GM10266 (cell line): ENCODE measurements around the gene RCN2.

Experiments used
- DNase-seq: peaks from one replicate; pipeline ENCODE4 v3.0.0; 2012; ENCODE audit errors: extremely low spot score
- TF ChIP-seq, protein P1 (sequence below): IDR thresholded peaks from 2 replicates; pipeline ENCODE4 v1.5.1; 2012; ENCODE audit warnings: mild to moderate bottlenecking, low read depth; ENCODE audit not compliant: control insufficient read depth, insufficient read depth; ENCODE audit errors: missing control alignments

RCN2 gene

GRCh38 chr15:76991741-76992645 is 60.4 kb downstream of the RCN2 start:
- TF ChIP-seq, protein P1, sequence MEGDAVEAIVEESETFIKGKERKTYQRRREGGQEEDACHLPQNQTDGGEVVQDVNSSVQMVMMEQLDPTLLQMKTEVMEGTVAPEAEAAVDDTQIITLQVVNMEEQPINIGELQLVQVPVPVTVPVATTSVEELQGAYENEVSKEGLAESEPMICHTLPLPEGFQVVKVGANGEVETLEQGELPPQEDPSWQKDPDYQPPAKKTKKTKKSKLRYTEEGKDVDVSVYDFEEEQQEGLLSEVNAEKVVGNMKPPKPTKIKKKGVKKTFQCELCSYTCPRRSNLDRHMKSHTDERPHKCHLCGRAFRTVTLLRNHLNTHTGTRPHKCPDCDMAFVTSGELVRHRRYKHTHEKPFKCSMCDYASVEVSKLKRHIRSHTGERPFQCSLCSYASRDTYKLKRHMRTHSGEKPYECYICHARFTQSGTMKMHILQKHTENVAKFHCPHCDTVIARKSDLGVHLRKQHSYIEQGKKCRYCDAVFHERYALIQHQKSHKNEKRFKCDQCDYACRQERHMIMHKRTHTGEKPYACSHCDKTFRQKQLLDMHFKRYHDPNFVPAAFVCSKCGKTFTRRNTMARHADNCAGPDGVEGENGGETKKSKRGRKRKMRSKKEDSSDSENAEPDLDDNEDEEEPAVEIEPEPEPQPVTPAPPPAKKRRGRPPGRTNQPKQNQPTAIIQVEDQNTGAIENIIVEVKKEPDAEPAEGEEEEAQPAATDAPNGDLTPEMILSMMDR: no peak
- DNase-seq: no peak

- no peak for DNase-seq
- TF ChIP-seq, protein P1: no peak
Observed at GRCh38 chr15:76993114-76993725, 61.7 kb downstream of the RCN2 start.

DNA sequence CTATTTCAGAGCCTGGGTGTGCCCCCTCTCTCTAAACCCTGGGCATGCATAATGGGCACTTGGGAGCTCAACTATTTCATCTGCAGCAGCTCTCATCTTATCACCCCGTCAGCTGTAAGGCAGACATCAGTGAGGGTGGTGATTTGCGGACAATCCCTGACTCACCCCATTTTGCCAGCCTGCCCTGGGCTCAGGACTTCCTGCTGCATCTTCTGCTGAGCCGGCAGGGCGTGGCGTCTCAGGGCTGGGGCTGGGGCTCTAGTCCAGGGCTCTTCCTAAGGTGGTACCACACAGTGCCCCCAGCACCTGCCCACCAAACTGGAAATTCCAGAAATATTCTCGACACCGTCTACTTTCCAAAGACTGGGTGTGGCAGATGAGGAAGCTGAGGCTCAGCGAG is 62.5 kb downstream of the RCN2 start:
- no peak for DNase-seq
- TF ChIP-seq, protein P1: no peak

- DNase-seq: no peak
- TF ChIP-seq, protein P1: no peak
Observed at GRCh38 chr15:76994496-76994895, 62.9 kb downstream of the RCN2 start.

- DNase-seq: no peak
- TF ChIP-seq, protein P1: no peak
Observed at GRCh38 chr15:76994971-76995945, 63.7 kb downstream of the RCN2 start, which contains the start of gene PSTPIP1. Gene PSTPIP1, plus strand, starts transcription at chr15:76995126. Its CDS starts 448 bp downstream, at chr15:76995574.

GRCh38 chr15:76996076-76996525 is 64.6 kb downstream of the RCN2 start:
- no peak for DNase-seq
- TF ChIP-seq, protein P1: no peak
